Left lung (tissue), 10 donors: Measurements from ENCODE around the gene HIPK4. TPM values are rescaled to one million over a fixed set of nuclear protein-coding genes. Genes with fewer than 3 reads are reported as not detected.
A peak's percentile ranks its signal among the peaks of the same experiment; 100 is the strongest.

Source experiments
- ATAC-seq: fragments of 200-7000 bp; cut with Tn5 transposase; one replicate; pipeline ENCODE4 v1.9.1; 2020; ENCODE audit warnings: moderate library complexity
- DNase-seq, 4 donors: peaks; one replicate each; pipeline ENCODE4 v3.0.0-alpha.2; 2013 to 2020
- H3K27ac ChIP-seq, 2 donors: fragments of 200-600 bp; sonication (generic) in 1 of 2; one replicate each; pipeline versions ENCODE4 v1.5.0 to v1.8.0; 2020 to 2021
- H3K27me3 ChIP-seq, 2 donors: fragments of 200-600 bp; sonication (generic) in 1 of 2; one replicate each; pipeline versions ENCODE4 v1.5.0 to v1.8.0; 2020 to 2021
- H3K36me3 ChIP-seq, 2 donors: fragments of 200-600 bp; sonication (generic) in 1 of 2; one replicate each; pipeline versions ENCODE4 v1.5.0 to v1.8.0; 2020 to 2021
- H3K4me1 ChIP-seq, 2 donors: fragments of 200-600 bp; one replicate each; pipeline ENCODE4 v1.8.0; 2021
- H3K4me3 ChIP-seq, 2 donors: fragments of 200-600 bp; sonication (generic) in 1 of 2; one replicate each; pipeline versions ENCODE4 v1.5.0 to v1.8.0; 2020 to 2021; ENCODE audit warnings: mild to moderate bottlenecking in 1 of 2
- H3K9me3 ChIP-seq, 2 donors: fragments of 200-600 bp; sonication (generic) in 1 of 2; one replicate each; pipeline versions ENCODE4 v1.5.0 to v1.8.0; 2020 to 2021
- intact Hi-C, 2 donors: fragments of 100-400 bp; cut with DNase I; formaldehyde crosslinking; loops; one replicate each; pipeline versions ENCODE4 v1.11.2 to v1.14.2; 2022
- polyA plus RNA-seq, 6 donors: library from polyadenylated mRNA; unstranded; fragments of 120-200 nt; gene quantifications; one replicate each; pipeline ENCODE4 v1.2.1, GENCODE V29; 2013; ENCODE audit not compliant: insufficient read length in 6 of 6
- total RNA-seq, 2 donors: library from RNA; stranded (reverse); fragmentation: NEBNext Ultra II Directional; extraction: Animal tissue kit (Norgen Biotek cat#: 25700); gene quantifications; one replicate each; pipeline ENCODE4 v1.2.1, GENCODE V29; 2021
- TF ChIP-seq, protein P1 (sequence below), 2 donors: fragments of 200-600 bp; sonication (generic) in 1 of 2; IDR thresholded peaks; one replicate each; pipeline versions ENCODE4 v1.5.0 to v1.8.0; 2021; ENCODE audit warnings: antibody characterized with exemption in 2 of 2
- donor health status: DM: no; HTN: yes; CAD: no.
- donor health status: DM: no; HTN: no; CAD: no.

Gene HIPK4
- total and polyA plus RNA-seq, 8 donors = 0.09 to 0.35 (median 0.27) TPM

DNA sequence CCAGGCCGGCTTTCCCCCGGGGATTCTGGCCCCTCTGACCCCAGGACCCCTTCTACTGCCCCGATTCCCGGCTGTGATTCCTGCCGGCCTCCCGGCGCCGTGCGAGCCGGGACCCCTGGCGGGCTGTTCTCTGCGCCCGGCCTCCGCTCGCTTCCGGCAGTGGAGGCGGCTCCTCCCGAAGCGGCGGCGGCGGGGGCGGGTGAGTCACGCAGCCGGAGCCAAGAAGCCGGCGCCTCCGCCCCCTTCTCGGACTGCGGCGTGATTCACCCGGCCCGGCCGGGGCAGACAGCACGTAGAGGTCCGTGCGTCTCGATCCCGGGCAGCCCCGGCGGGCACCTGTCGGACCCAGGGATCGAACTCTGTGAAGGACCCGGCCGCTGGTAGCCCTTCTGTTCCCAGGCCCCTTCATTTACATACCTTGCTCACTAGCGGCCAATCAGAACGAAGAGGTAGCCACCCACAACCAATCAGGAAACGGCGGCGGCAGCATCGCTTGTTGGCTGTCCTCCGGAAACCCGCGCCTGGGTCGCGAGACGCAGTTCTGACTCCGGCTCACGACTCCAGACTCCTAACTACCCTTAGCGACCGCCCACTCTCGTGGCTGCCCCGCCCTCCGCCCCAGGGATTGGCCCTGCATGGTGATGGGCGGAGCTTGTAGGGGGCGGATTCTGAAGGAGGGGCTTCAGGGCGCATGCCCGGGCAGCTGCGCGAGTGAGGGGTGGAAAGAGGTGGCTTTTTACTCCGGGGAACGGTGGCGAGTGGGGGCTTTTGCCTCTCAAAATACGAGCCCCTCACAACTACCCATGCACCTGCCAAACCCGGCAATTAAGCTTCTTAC is 35.7 kb upstream of the HIPK4 start, which contains the start of gene SERTAD1:
SERTAD1 (minus strand) TSS at position 543 of the 838 bp plus-strand sequence. CDS start 2,446 bp downstream, outside the sequence.
- Histone ChIP-seq H3K27me3 (no peaks in the 10 kb centered on the region), H3K4me1 (peaks cover 26 to 45% of the 10 kb centered on the region in 2 donors), H3K36me3 (peaks cover 0 to 21% of the 10 kb centered on the region in 2 donors), H3K9me3 (no peaks in the 10 kb centered on the region), H3K27ac (peak within 1 kb of the TSS; percentile 98 to 100), H3K4me3 (peak within 1 kb of the TSS; percentile 79 to 90)
- TF ChIP-seq, protein P1, sequence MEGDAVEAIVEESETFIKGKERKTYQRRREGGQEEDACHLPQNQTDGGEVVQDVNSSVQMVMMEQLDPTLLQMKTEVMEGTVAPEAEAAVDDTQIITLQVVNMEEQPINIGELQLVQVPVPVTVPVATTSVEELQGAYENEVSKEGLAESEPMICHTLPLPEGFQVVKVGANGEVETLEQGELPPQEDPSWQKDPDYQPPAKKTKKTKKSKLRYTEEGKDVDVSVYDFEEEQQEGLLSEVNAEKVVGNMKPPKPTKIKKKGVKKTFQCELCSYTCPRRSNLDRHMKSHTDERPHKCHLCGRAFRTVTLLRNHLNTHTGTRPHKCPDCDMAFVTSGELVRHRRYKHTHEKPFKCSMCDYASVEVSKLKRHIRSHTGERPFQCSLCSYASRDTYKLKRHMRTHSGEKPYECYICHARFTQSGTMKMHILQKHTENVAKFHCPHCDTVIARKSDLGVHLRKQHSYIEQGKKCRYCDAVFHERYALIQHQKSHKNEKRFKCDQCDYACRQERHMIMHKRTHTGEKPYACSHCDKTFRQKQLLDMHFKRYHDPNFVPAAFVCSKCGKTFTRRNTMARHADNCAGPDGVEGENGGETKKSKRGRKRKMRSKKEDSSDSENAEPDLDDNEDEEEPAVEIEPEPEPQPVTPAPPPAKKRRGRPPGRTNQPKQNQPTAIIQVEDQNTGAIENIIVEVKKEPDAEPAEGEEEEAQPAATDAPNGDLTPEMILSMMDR (IDR thresholded peaks at IDR 0.05) = peak; percentile 73 to 74
- intact Hi-C loops = no loop called here
- ATAC-seq (peak; percentile 91), DNase-seq (peak; percentile 99 to 100 (median 100))

DNA sequence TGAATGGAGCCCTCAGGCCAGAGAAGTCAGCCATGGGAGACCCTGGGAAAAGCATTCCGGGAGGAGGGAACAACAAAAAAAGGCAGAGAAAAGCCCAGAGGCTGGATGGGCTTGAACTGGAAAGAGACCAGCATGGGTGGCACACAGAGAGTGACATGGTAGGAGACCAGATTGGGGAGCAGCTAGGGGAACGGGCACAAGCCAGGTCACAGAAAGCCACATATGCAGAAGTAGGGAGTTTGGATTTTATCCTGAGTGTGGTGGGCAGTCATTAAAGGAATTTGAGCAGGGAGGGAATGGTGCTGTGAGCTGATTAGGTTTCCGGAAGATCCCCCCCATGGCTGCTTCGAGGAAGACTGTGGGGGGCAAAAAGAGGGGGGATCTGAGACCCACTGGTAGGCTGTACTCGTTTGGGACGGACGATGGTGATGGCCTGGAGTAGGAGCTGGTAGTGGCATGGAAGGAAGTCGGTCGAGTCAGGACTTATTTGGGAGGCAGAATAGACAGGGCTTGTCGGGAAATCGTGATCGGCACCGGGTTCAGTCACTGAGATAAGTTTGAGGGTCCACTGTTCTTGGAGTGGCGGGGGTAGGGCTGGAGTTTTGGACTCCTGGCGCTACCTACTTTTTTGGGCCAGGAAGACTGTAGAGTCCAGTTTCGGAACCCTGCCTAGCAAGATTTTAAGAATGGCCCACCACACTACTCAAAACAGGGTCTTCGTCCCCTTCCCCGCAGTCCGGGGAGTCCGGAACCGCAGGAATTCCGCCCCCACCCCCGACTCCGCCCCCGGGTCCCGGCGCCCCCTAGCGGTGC is 34.9 kb upstream of the HIPK4 start:
- TF ChIP-seq, protein P1 (IDR thresholded peaks at IDR 0.05) = no peak
- Histone ChIP-seq H3K27me3 (no peaks in the 10 kb centered on the region), H3K36me3 (peaks cover 0 to 21% of the 10 kb centered on the region in 2 donors), H3K27ac (peak overlapping the region; percentile 98 to 100), H3K4me3 (peak overlapping the region; percentile 79 to 90), H3K4me1 (peaks cover 26 to 52% of the 10 kb centered on the region in 2 donors), H3K9me3 (no peaks in the 10 kb centered on the region)
- intact Hi-C loops = no loop called here
- DNase-seq (peak in 1 of 4 donors; percentile 72), ATAC-seq (peak; percentile 38)

DNA sequence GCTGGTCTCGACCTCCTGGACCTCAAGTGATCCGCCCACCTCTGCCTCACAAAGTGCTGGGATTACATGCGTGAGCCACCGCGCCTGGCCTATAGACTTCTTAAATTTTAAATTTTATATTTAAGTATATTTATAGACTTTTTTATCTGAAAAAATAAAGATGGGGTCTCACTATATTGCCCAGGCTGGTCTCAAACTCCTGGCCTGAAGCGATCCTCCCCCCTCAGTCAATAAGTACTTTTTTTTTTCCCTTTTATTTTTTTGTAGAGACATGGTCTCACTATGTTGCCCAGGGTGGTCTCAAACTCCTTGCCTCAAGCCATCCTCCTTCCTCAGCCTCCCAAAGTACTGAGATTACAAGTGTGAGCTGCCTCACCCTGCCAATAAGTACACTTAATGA is 34.0 kb upstream of the HIPK4 start:
- no peak for ATAC-seq
- no peaks in the 10 kb centered on the region for H3K27me3 ChIP-seq
- TF ChIP-seq, protein P1 (IDR thresholded peaks at IDR 0.05) = no peak
- DNase-seq = no peak
- H3K9me3 ChIP-seq = no peaks in the 10 kb centered on the region
- peaks cover 26 to 61% of the 10 kb centered on the region in 2 donors for H3K4me1 ChIP-seq
- H3K4me3 ChIP-seq = peak overlapping the region; percentile 79 to 90
- intact Hi-C loops = no loop called here
- peak overlapping the region; percentile 98 to 100 for H3K27ac ChIP-seq
- peaks cover 0 to 21% of the 10 kb centered on the region in 2 donors for H3K36me3 ChIP-seq

DNA sequence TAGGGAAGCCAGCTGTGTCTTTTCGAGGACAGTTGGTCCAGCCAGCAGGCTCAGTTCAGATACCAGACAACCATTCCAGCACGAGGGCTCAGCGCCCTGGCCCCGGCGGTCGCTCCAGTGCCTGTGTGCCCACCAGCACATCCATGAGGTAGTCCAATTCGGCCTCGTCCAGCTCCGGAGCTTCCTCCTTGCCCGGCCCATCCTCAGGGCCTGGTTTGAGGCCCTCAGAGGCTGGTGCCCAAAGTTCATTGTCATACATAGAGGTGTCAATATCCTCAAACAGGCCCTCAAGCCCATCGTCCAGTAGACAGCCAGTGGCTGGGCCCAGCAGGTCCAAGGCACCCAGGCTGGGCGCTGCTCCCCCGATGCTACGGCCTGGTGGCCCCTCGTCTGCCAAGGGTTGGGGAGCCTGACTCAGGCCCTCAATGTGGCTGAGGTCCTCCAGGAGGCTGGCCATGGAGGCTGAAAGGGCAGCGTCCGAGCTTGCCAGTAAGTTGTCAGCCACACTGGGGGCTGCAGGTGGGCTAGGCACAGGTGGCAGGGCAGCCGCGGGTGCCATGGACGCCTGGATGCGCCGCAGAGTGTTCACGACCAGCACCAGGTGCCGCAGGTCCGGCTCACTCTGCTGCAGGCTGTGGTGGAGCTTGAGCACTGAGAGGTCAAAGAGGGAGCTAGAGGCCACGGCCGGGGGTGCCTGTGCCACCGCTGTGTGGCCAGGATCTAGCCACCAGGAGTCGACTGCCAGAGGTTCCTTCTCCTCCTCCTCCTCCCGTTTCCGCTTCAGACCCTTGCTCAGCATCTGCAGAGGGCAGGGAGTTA is 33.0 kb upstream of the HIPK4 start:
- intact Hi-C loops = no loop called here
- TF ChIP-seq, protein P1 (IDR thresholded peaks at IDR 0.05) = no peak
- no peak for ATAC-seq
- DNase-seq = peak in 1 of 4 donors; percentile 77
- Histone ChIP-seq H3K27me3 (no peaks in the 10 kb centered on the region), H3K36me3 (peaks cover 0 to 21% of the 10 kb centered on the region in 2 donors), H3K27ac (peak overlapping the region in 1 of 2 donors; percentile 98), H3K4me1 (peaks cover 26 to 68% of the 10 kb centered on the region in 2 donors), H3K4me3 (peak overlapping the region in 1 of 2 donors; percentile 90), H3K9me3 (no peaks in the 10 kb centered on the region)
